GM12864 (cell line): ENCODE measurements around the gene TMEM238.
A peak's percentile ranks its signal among the peaks of the same experiment; 100 is the strongest.

Experiments
- DNase-seq: peaks from one replicate; pipeline ENCODE4 v3.0.0-alpha.2; 2011; ENCODE audit warnings: low read depth
- H3K4me3 ChIP-seq: 2 replicates; pipeline ENCODE4 v1.5.1; 2011; ENCODE audit warnings: mild to moderate bottlenecking, low read depth, low read length, control low read depth
- CTCF ChIP-seq: IDR thresholded peaks from 2 replicates; pipeline ENCODE4 v1.5.1; 2011; ENCODE audit warnings: low read depth, mild to moderate bottlenecking, moderate library complexity, low read length, control low read depth, inconsistent platforms; ENCODE audit errors: missing control alignments

The TMEM238 gene

GRCh38 chr19:55390461-55390880 lies 6.4 kb upstream of the TMEM238 start:
- no peak for TF ChIP-seq CTCF
- no peak for DNase-seq
- no peak overlapping the region for H3K4me3 ChIP-seq

GRCh38 chr19:55389386-55390317 lies 5.6 kb upstream of the TMEM238 start:
- DNase-seq, result no peak
- no peak overlapping the region for H3K4me3 ChIP-seq
- no peak for TF ChIP-seq CTCF

GRCh38 chr19:55387736-55388497 lies 3.8 kb upstream of the TMEM238 start:
- H3K4me3 ChIP-seq, result peak overlapping the region; percentile 69
- no peak for TF ChIP-seq CTCF
- no peak for DNase-seq

- peak overlapping the region; percentile 69 for H3K4me3 ChIP-seq
- TF ChIP-seq CTCF, result no peak
- DNase-seq, result no peak
These were observed 2.4 kb upstream of the TMEM238 start for GRCh38 chr19:55386493-55386971.

GRCh38 chr19:55385724-55386492 lies 1.8 kb upstream of the TMEM238 start, which contains the start of gene RPL28:
RPL28 (plus strand) TSS chr19:55385932; CDS start chr19:55386358, 426 bp downstream.
- no peak for TF ChIP-seq CTCF
- DNase-seq, result peak; percentile 94
- peak within 1 kb of the TSS; percentile 69 for H3K4me3 ChIP-seq

- peak overlapping the region; percentile 66 for H3K4me3 ChIP-seq
- DNase-seq, result peak; percentile 85
- no peak for TF ChIP-seq CTCF
These were observed 1.0 kb upstream of the TMEM238 start for GRCh38 chr19:55384920-55385723.
